ENCODE results near the gene CST1.
"Not testable (repeated sequence)": the region's sequence is repeated elsewhere in the genome, so short reads cannot be mapped to it uniquely, and the experiment has no call there.

CST1 gene

GRCh38 chr20:23711778-23712177, 39.0 kb downstream of the CST1 start:
- not testable (repeated sequence) for H3K4me1 Mint-ChIP-seq (ENCODE audit: low read depth); DNase-seq (ENCODE audit: low spot score); H3K4me3 Mint-ChIP-seq; H3K27me3 Mint-ChIP-seq (ENCODE audit: low read depth); H3K36me3 Mint-ChIP-seq (ENCODE audit: low read depth); H3K9me3 Mint-ChIP-seq; H3K27ac Mint-ChIP-seq

- no peak overlapping the region for H3K27ac Mint-ChIP-seq
- H3K36me3 Mint-ChIP-seq (ENCODE audit: low read depth) = no peaks in the 10 kb centered on the region
- no peak overlapping the region for H3K4me3 Mint-ChIP-seq
Measured at GRCh38 chr20:23710771-23711170, 40.0 kb downstream of the CST1 start.

GRCh38 chr20:23705895-23706294, 44.8 kb downstream of the CST1 start:
- no peak for DNase-seq (ENCODE audit: low spot score)
- H3K36me3 Mint-ChIP-seq (ENCODE audit: low read depth) = no peaks in the 10 kb centered on the region

More at GRCh38 chr20:23710771-23711170, 40.0 kb downstream of the CST1 start:
- DNase-seq (ENCODE audit: low spot score) = no peak
- H3K4me1 Mint-ChIP-seq (ENCODE audit: low read depth) = no peaks in the 10 kb centered on the region
- no peaks in the 10 kb centered on the region for H3K9me3 Mint-ChIP-seq
- H3K27me3 Mint-ChIP-seq (ENCODE audit: low read depth) = no peaks in the 10 kb centered on the region

GRCh38 chr20:23702021-23702420, 48.7 kb downstream of the CST1 start:
- no peak for DNase-seq (ENCODE audit: low spot score)
- H3K27me3 Mint-ChIP-seq (ENCODE audit: low read depth) = no peaks in the 10 kb centered on the region
- no peak overlapping the region for H3K4me3 Mint-ChIP-seq
- H3K27ac Mint-ChIP-seq = no peak overlapping the region
- H3K4me1 Mint-ChIP-seq (ENCODE audit: low read depth) = no peaks in the 10 kb centered on the region
- no peaks in the 10 kb centered on the region for H3K9me3 Mint-ChIP-seq
- no peaks in the 10 kb centered on the region for H3K36me3 Mint-ChIP-seq (ENCODE audit: low read depth)

More at GRCh38 chr20:23705895-23706294, 44.8 kb downstream of the CST1 start:
- Mint-ChIP-seq H3K9me3 (no peaks in the 10 kb centered on the region), H3K27ac (no peak overlapping the region), H3K4me1 (ENCODE audit: low read depth) (no peaks in the 10 kb centered on the region), H3K27me3 (ENCODE audit: low read depth) (no peaks in the 10 kb centered on the region), H3K4me3 (no peak overlapping the region)

- peaks cover 5% of the 10 kb centered on the region for H3K27me3 Mint-ChIP-seq (ENCODE audit: low read depth)
- H3K36me3 Mint-ChIP-seq (ENCODE audit: low read depth) = no peaks in the 10 kb centered on the region
- no peaks in the 10 kb centered on the region for H3K9me3 Mint-ChIP-seq
- no peak for DNase-seq (ENCODE audit: low spot score)
- H3K27ac Mint-ChIP-seq = no peak overlapping the region
- no peak overlapping the region for H3K4me3 Mint-ChIP-seq
- H3K4me1 Mint-ChIP-seq (ENCODE audit: low read depth) = no peaks in the 10 kb centered on the region
Measured at GRCh38 chr20:23700931-23701330, 49.8 kb downstream of the CST1 start.

GRCh38 chr20:23697947-23698346, 52.8 kb downstream of the CST1 start:
- no peak overlapping the region for H3K4me3 Mint-ChIP-seq
- H3K27ac Mint-ChIP-seq = no peak overlapping the region
- H3K27me3 Mint-ChIP-seq (ENCODE audit: low read depth) = peaks cover 8% of the 10 kb centered on the region
- no peaks in the 10 kb centered on the region for H3K36me3 Mint-ChIP-seq (ENCODE audit: low read depth)
- H3K4me1 Mint-ChIP-seq (ENCODE audit: low read depth) = no peaks in the 10 kb centered on the region
- no peaks in the 10 kb centered on the region for H3K9me3 Mint-ChIP-seq
- DNase-seq (ENCODE audit: low spot score) = no peak
